Stimulated activated CD4-positive, alpha-beta T cell treated with anti-CD3 and anti-CD28 coated beads, Interleukin-12 subunit alpha, Interleukin-12 subunit beta, amount 100 ng/mL, for 24 hours (primary cell): ENCODE results near the gene VSIG10L.

Experiments used
- DNase-seq, 2 experiments: peaks; one replicate each; pipeline ENCODE4 v3.0.0-alpha.2; 2020; ENCODE audit warnings: low read depth in 2 of 2

VSIG10L gene

GRCh38 chr19:51341976-51342580 is at the start of gene VSIG10L:
VSIG10L (minus strand) TSS chr19:51342139; CDS start chr19:51342124, 15 bp downstream.
- DNase-seq: no peak

DNA sequence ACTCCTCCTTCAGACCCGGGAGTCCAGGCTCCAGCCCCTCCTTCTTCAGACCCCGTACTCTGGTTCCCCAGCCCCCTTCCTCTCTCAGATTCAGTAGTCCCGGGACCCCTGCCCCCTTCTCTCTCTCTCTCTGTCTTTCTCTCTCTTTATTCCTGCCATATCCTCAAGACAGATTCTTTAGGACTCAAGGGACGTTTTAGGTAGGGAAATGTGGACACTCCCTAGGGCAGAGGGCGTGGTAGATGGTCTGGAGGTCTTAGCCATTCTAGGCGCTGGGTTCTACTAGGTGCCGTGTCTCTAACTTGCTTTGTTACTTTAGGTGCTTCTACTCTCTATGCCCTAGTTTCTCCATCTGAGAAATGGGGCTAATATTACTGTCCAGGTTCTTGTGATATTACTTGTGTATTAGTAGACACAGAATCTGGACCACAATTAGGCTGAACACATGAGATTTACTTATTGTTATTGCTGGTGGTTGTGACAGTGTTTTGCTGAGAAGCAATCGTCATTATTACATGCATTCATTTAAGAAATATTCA is 49.2 kb upstream of the VSIG10L start:
- no peak for DNase-seq

- DNase-seq: no peak
Observed at GRCh38 chr19:51389143-51389542, 47.2 kb upstream of the VSIG10L start.

GRCh38 chr19:51387924-51388389 is 46.0 kb upstream of the VSIG10L start, which contains the start of gene LIM2:
LIM2 (minus strand) TSS chr19:51387974; CDS start chr19:51387443, 531 bp downstream.
- no peak for DNase-seq

DNA sequence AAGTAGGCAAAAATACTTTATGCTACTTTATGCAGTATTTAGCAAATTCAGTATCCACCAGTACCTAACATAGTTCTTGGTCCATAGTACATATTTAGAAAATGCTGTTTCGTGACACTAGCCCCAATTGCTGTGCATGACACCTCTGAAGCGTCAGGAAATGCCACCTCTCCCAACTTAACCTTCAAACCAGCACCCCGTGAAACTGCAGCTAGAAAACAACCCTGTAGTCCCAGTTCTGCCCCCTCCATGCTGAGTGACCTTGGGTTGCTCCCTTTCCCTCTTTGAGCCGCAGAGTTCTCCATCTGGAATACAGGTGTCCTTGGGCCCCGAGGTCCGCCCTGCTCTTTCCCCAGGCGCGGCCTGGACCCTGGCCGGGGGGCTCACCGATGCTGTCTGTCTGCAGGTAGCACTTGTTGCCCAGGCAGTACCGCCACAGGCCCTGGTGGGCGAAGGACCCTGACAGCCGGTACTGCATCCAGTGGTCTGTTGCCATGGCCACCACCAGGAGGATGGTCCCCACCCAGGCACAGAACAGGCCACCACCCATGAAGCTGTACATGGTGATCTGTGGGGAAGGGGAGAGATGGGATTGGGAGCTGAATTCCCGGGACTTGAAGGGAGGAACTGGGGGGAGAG is 45.1 kb upstream of the VSIG10L start:
- no peak for DNase-seq

DNA sequence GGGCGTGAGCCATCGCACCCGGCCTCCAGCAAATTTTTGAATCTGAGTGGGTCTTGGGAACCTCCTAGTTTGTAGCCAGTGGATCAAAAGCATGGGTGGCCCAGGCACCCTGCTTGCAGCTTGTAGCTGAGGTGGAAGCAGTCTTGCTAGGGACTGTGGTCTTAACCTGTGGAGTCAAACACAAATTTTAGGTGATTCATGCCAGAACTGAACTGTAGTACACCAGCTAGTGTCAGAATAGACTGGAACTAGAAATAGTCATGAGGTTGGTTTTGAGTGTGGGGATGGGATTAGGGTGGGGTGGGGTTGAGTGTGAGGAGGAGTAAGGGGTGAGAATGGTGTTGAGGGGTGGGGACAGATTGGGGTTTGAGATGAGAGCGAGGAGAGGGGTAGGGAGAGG is 40.1 kb upstream of the VSIG10L start:
- no peak for DNase-seq

GRCh38 chr19:51380379-51380778 is 38.4 kb upstream of the VSIG10L start:
- DNase-seq: no peak

GRCh38 chr19:51377422-51377821 is 35.5 kb upstream of the VSIG10L start:
- no peak for DNase-seq

- DNase-seq: peak in 1 of 2 experiments; percentile 60
Observed at GRCh38 chr19:51375504-51376221, 33.7 kb upstream of the VSIG10L start.

DNA sequence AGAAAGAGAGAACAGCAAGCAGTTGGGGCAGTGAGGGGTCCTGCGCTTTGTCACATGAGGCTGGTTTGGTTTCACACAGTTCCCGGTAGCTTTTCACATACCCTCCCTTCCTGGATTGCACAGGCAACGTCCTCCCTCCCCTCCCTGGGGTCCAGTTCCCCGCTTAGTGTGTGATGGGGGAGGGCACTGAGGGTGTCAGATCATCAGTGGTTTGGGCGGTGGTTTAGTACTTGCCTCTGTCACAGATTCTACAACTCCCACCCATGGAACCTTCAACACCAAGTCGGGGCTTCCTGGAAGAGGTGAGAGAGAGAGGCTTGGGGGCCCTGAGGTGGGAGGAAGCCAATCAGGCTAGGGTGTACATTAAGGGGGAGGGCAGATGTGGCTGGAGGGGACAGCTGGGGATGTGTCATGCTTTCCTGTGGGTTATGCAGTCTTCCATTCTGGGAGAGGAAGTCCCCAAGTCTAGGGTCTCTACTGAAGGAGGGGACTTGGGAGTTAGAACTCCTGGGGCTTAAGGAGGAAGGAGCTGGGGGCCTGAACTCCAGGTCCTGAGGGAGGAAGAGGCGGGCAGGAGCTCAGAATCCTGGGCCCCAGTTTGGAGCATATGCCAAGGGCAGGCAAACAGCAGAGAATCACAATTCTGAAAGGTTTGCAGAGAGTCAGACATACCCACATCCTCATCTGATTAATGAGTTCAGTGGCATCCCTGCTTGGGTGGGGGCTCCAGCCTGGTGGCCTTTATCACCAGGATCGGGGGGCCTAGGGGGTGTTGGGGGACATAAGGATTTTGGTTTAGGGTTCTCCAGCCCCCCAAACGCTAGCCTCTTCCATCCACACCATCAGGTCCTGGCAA is 30.9 kb upstream of the VSIG10L start, which contains the start of gene NKG7:
Gene NKG7, minus strand, starts transcription at position 6 of the 856 bp plus-strand sequence. CDS start 119 bp downstream, outside the sequence.
- DNase-seq: peak; percentile 56 to 76

DNA sequence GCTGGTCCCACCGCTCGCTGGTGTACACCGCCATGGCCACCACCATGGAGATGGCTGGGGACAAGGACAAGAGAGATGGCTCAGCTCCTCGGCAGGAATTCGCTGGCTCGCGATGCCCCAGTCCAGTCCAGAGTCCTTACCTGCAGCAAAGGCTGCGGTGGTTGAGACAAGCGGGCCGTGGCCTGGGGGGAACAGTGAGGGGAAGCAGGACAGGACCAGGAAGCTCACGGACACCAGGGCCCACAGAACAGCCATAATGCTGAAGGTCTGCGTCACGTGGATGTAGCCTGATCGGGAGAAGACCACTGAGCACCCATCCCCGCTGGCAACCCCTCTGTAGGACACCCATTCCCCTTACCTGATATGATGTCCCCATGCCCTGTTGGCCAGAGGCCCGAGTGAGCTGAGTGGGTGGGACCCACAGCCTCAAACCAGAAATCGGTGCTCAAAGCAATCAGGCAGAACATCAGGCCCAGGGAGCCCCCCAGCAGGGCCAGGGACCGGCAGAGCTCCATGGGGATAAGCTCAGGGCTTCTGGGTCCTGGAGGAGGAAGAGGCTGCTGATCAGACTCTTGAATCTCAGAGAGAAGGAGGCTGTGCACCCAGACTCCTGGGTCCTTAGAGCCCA is 30.2 kb upstream of the VSIG10L start:
- DNase-seq: no peak

- DNase-seq: no peak
Observed at GRCh38 chr19:51371186-51371690, 29.3 kb upstream of the VSIG10L start.

GRCh38 chr19:51370230-51370629 is 28.3 kb upstream of the VSIG10L start:
- DNase-seq: no peak

DNA sequence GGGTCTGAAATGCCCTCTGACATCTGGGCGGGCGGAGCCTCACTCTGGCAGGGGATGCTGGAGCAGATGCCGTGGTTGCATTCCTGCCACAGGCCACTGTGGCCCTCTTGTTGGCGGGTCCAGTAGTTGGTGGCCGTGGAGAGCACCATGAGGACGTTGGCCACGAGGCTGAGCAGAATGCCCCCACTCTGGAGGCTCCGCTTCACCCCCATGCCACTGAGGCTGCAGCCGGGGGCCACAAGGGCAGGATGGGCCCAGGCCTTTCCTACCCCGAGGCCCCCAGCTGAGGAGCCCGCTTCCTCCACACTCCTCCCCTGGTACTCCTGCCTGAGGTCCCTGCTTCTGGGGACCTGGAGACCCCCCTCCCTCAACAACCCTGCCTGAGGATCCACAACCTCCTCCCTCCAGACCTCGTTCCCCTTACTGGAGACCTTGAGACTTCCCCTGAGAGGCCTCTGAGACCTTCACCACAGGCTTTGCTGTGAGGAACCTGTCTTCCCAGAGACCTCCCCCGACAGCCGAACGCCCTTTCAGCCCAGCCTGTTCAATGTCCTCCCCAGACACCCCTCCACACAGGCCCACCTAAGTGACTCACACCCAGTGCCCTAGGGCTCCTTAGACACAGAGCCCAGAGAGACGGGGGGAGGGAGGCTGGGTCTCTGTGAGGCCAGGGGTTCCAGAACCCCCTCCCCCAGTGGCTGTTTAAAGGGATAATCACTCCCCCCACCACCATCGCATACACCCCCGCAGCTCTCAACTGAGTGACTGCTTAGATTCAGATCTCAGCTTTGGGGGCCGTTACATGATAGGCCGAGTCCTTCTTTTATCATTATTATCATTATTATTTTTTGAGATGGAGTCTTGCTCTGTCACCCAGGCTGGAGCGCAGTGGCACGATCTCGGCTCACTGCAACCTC is 26.7 kb upstream of the VSIG10L start, which contains the start of gene CLDND2:
Gene CLDND2, minus strand, starts transcription at position 638 of the 917 bp plus-strand sequence. Its CDS starts 426 bp downstream, at position 212.
- no peak for DNase-seq

DNA sequence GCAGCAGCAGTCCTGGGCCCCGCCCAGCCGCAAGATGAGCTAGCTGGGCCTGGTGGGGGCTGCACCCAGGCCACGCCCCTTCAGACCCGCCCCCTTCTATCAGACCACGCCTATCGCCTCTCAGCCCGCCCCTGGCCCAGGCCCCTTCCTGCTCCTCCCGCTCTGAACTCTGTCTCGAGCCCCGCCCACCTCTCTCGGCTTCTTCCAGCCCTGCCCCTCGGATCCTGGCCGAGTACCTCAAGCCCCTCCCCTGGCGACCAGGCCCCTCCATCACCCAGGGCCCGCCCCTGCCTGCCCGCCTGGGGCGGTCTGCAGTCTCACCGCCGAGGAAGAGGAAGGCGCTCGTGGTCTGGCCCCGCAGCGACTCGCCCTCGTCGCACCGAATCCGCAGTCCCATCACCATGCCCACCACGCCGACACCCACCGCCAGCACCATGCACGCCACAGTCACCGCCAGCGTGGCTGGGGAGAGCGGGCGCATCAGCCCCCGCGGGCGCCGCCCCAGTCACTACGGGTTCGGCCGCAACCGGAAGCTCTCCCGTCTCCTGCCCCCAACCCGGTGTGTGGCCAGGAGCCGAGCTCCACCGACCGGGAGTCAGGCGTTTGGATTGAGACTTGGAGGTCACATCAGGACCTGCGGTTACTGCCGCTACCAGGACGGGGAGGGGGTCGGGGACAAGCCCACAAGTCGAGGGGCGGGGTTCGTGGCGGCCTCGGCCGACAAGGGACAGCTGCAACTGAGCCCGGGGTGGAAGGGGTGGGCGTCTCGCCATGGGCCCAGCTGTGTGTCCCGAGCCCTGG is 25.8 kb upstream of the VSIG10L start:
- peak; percentile 97 to 99 for DNase-seq

- DNase-seq: no peak
Observed at GRCh38 chr19:51367255-51367564, 25.3 kb upstream of the VSIG10L start.

- peak; percentile 90 to 96 for DNase-seq
Observed at GRCh38 chr19:51366389-51367254, 24.7 kb upstream of the VSIG10L start.

- DNase-seq: no peak
Observed at GRCh38 chr19:51365965-51366388, 24.0 kb upstream of the VSIG10L start, which contains the start of gene ETFB. ETFB (minus strand) TSS chr19:51366388; CDS start chr19:51366326, 62 bp downstream.
